Stimulated activated CD4-positive, alpha-beta T cell treated with anti-CD3 and anti-CD28 coated beads, TNF-alpha, amount 100 ng/mL, for 1 hour (primary cell): ENCODE results near the gene CORO2A.

Experiments used
- DNase-seq, 3 donors: peaks; one replicate each; pipeline ENCODE4 v3.0.0-alpha.2; 2020; ENCODE audit warnings: low read depth in 3 of 3, low spot score in 1 of 3

CORO2A gene

GRCh38 chr9:98172604-98173003, 19.8 kb downstream of the CORO2A start:
- DNase-seq: no peak

GRCh38 chr9:98171176-98171925, 21.1 kb downstream of the CORO2A start:
- DNase-seq: no peak

GRCh38 chr9:98168941-98169488, 23.4 kb downstream of the CORO2A start:
- peak in 1 of 3 donors; percentile 18 for DNase-seq

GRCh38 chr9:98168153-98168780, 24.2 kb downstream of the CORO2A start:
- DNase-seq: no peak

GRCh38 chr9:98164912-98165311, 27.5 kb downstream of the CORO2A start:
- no peak for DNase-seq

GRCh38 chr9:98162613-98163012, 29.8 kb downstream of the CORO2A start:
- no peak for DNase-seq

- DNase-seq: no peak
Observed at GRCh38 chr9:98161851-98162250, 30.6 kb downstream of the CORO2A start.

- DNase-seq: no peak
Observed at GRCh38 chr9:98159790-98160189, 32.6 kb downstream of the CORO2A start.

- no peak for DNase-seq
Observed at GRCh38 chr9:98159301-98159700, 33.1 kb downstream of the CORO2A start.

GRCh38 chr9:98158071-98158831, 34.2 kb downstream of the CORO2A start:
- DNase-seq: no peak

GRCh38 chr9:98157372-98157771, 35.1 kb downstream of the CORO2A start:
- no peak for DNase-seq

GRCh38 chr9:98154678-98155077, 37.8 kb downstream of the CORO2A start:
- no peak for DNase-seq

GRCh38 chr9:98152526-98152925, 39.9 kb downstream of the CORO2A start:
- DNase-seq: no peak

GRCh38 chr9:98150721-98151120, 41.7 kb downstream of the CORO2A start:
- no peak for DNase-seq

GRCh38 chr9:98150164-98150563, 42.3 kb downstream of the CORO2A start:
- no peak for DNase-seq

- no peak for DNase-seq
Observed at GRCh38 chr9:98149422-98149821, 43.0 kb downstream of the CORO2A start.

- no peak for DNase-seq
Observed at GRCh38 chr9:98148486-98148885, 44.0 kb downstream of the CORO2A start.

- no peak for DNase-seq
Observed at GRCh38 chr9:98147582-98147981, 44.9 kb downstream of the CORO2A start.

- DNase-seq: no peak
Observed at GRCh38 chr9:98146101-98146991, 46.1 kb downstream of the CORO2A start.

- DNase-seq: no peak
Observed at GRCh38 chr9:98144631-98145030, 47.8 kb downstream of the CORO2A start.

- no peak for DNase-seq
Observed at GRCh38 chr9:98144076-98144475, 48.4 kb downstream of the CORO2A start.
